GM12878 (cell line): ENCODE data around the gene CAPS. TPM values are rescaled to one million over a fixed set of nuclear protein-coding genes. Genes with fewer than 3 reads are reported as not detected.

ENCODE experiments used
- ATF7 ChIP-seq: fragments of 450-650 bp; IDR thresholded peaks from 2 replicates; pipeline ENCODE4 v1.6.1; 2016; ENCODE audit warnings: low read depth, mild to moderate bottlenecking
- IKZF1 ChIP-seq: fragments of 450-650 bp; conservative IDR thresholded peaks from 2 replicates; pipeline ENCODE4 v1.6.1; 2017; ENCODE audit warnings: antibody characterized with exemption, mild to moderate bottlenecking
- KAT2A ChIP-seq: conservative IDR thresholded peaks from 2 replicates; pipeline ENCODE4 v1.6.1; 2011; ENCODE audit warnings: low read depth, low read length; ENCODE audit not compliant: control insufficient read depth
- MTA3 ChIP-seq: IDR thresholded peaks from 2 replicates; pipeline ENCODE4 v1.6.1; 2012; ENCODE audit warnings: low read length, inconsistent platforms, borderline replicate concordance
- NR2C1 ChIP-seq: fragments of 450-650 bp; IDR thresholded peaks from 2 replicates; pipeline ENCODE4 v1.6.1; 2017; ENCODE audit warnings: antibody characterized with exemption, mild to moderate bottlenecking, moderate library complexity
- NRF1 ChIP-seq: conservative IDR thresholded peaks from 2 replicates; pipeline ENCODE4 v1.6.1; 2011; ENCODE audit warnings: mild to moderate bottlenecking, low read depth, low read length, improper control_type of control experiment
- RBBP5 ChIP-seq: fragments of 200-600 bp; sonication (generic); conservative IDR thresholded peaks from 2 replicates; pipeline ENCODE4 v1.6.1; 2016
- ZBTB11 ChIP-seq: fragments of 450-650 bp; formaldehyde crosslinking; IDR thresholded peaks from 2 replicates; pipeline ENCODE4 v1.5.0; 2022; ENCODE audit warnings: mild to moderate bottlenecking, missing genetic modification characterization
- ZBTB4 ChIP-seq: fragments of 450-650 bp; formaldehyde crosslinking; IDR thresholded peaks from 2 replicates; pipeline ENCODE4 v1.4.0; 2022; ENCODE audit warnings: mild to moderate bottlenecking, moderate library complexity
- ZZZ3 ChIP-seq: IDR thresholded peaks from 2 replicates; pipeline ENCODE4 v1.6.1; 2011; ENCODE audit warnings: low read depth; ENCODE audit not compliant: control insufficient read depth, insufficient read length
- polyA plus RNA-seq, 11 experiments: library from polyadenylated mRNA; depleted of rRNA in 4 of 11; unstranded in 6 of 11; stranded (reverse) in 5 of 11; fragments of >200 nt; fragmentation: Nextera tagmentation in 4 of 11; fragmentation: Illumina TruSeq in 1 of 11; extraction: Ambion mirVana in 4 of 11; extraction: Trizol in 1 of 11; gene quantifications; 1 replicate in 1 of 11; 2 replicates in 10 of 11; pipeline versions ENCODE4 v1.2.1 to v1.2.3, GENCODE V29; 2011 to 2016; ENCODE audit warnings: inconsistent platforms in 2 of 11, missing spikeins in 2 of 11, low read depth in 1 of 11
- total RNA-seq, 4 experiments: library from RNA; depleted of rRNA in 3 of 4; stranded (reverse); fragments of >200 nt in 3 of 4; fragmentation: Illumina TruSeq in 1 of 4; extraction: Trizol in 1 of 4; gene quantifications; 2 replicates each; pipeline versions ENCODE4 v1.2.1 to v1.2.3, GENCODE V29; 2013 to 2021

CAPS gene
- total and polyA plus RNA-seq, 10 of the 15 experiments (the other 5 are each of a cell fraction or from before 2014, with no cell fraction given): 0.09 to 6.9 (median 2.9) TPM

GRCh38 chr19:5922161-5922545 is 8.1 kb downstream of the CAPS start (continued):
- TF ChIP-seq ZBTB4 (CRISPR knock-in tag) (no peak), MTA3 (no peak), RBBP5 (no peak), IKZF1 (no peak), KAT2A (no peak), ATF7 (no peak), ZZZ3 (no peak), NRF1 (no peak), NR2C1 (no peak), ZBTB11 (CRISPR knock-in tag) (no peak)
